Prostate gland (tissue), 2 donors: ENCODE data around the gene EEF1AKMT3. TPM values are rescaled to one million over a fixed set of nuclear protein-coding genes. Genes with fewer than 3 reads are reported as not detected.
A peak's percentile ranks its signal among the peaks of the same experiment; 100 is the strongest.

ENCODE experiments used
- DNase-seq: peaks from one replicate; pipeline ENCODE4 v3.0.0-alpha.2; 2019; ENCODE audit warnings: low spot score
- H3K27ac ChIP-seq, 2 donors: fragments of 200-600 bp; sonication (generic); 2 replicates each; pipeline ENCODE4 v1.5.1; 2017 to 2019
- H3K27me3 ChIP-seq: fragments of 200-600 bp; sonication (generic); replicated peaks from 2 replicates; pipeline ENCODE4 v1.5.1; 2019; ENCODE audit not compliant: insufficient read depth
- H3K36me3 ChIP-seq, 2 donors: fragments of 200-600 bp; sonication (generic); 1 replicate in 1 of 2; 2 replicates in 1 of 2; pipeline versions ENCODE4 v1.5.1 to v1.8.1; 2017 to 2019
- H3K4me1 ChIP-seq: fragments of 200-600 bp; sonication (generic); replicated peaks from 2 replicates; pipeline ENCODE4 v1.5.1; 2019
- H3K4me3 ChIP-seq, 2 donors: fragments of 200-600 bp; sonication (generic); 2 replicates each; pipeline ENCODE4 v1.5.1; 2017 to 2019
- H3K9me3 ChIP-seq: fragments of 200-600 bp; sonication (generic); 2 replicates; pipeline ENCODE4 v1.5.1; 2017
- POLR2A ChIP-seq: fragments of 450-650 bp; IDR thresholded peaks from one replicate; pipeline ENCODE4 v1.6.1; 2016; ENCODE audit warnings: antibody characterized with exemption, mild to moderate bottlenecking
- POLR2AphosphoS5 ChIP-seq: sonication (generic); formaldehyde crosslinking; IDR thresholded peaks from one replicate; pipeline ENCODE4 v1.6.1; 2017; ENCODE audit warnings: antibody characterized with exemption
- WGBS: methylation state at CpG from one replicate; pipeline ENCODE4 v1.1.5; 2018; 5-methylcytosine and 5-hydroxymethylcytosine counted together
- intact Hi-C: fragments of 100-400 bp; cut with DNase I; formaldehyde crosslinking; loops from one replicate; pipeline ENCODE4 v1.14.2; 2022
- total RNA-seq, 2 donors: library from RNA; depleted of rRNA; stranded (reverse); fragments of >200 nt; gene quantifications; one replicate each; pipeline ENCODE4 v1.1.0, GENCODE V29; 2016
- TF ChIP-seq, protein P1 (sequence below), 4 experiments: fragments of 200-600 bp in 2 of 4; fragments of 450-650 bp in 2 of 4; sonication (generic) in 2 of 4; IDR thresholded peaks; 1 replicate in 3 of 4; 2 replicates in 1 of 4; pipeline ENCODE4 v1.5.1; 2016 to 2019; ENCODE audit warnings: antibody characterized with exemption in 4 of 4, mild to moderate bottlenecking in 2 of 4, moderate library complexity in 2 of 4

EEF1AKMT3 gene
- total RNA-seq, 2 donors from 2014 or later, result 12.1 to 12.6 TPM

DNA sequence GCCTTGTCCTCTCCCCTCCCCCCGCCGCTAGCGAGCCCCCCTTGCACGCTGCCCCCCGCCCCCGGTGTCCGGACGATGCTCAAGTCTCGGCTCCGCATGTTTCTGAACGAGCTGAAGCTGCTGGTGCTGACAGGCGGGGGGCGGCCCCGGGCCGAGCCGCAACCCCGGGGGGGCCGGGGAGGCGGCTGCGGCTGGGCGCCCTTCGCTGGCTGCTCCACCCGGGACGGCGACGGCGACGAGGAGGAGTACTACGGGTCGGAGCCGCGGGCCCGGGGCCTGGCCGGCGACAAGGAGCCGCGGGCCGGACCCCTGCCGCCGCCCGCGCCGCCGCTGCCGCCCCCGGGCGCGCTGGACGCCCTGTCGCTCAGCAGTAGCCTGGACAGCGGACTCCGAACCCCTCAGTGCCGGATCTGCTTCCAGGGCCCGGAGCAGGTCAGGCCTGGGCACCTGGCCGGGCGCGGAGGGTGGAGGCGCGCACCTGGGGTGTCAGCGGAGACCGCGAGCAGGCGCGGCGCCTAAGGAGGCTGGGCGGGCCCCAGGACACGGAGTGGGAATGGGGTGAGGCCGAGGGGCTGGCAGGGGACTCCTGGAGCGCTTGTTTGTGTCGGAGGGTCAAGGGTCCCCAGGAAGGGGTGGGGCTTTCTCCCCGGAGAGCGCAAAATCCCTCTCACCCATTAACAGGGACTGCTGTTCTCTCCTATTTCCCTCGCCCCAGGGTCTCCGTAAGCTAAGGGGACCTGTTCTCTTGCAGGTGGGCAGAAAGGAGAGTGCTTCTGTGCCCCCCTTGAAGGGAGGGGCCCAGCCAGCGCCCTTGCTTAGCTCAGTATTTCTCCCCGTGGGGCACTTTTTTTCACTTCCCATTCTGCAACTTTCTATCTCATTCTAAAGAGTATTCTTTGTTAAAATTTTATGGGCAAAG is 16.7 kb upstream of the EEF1AKMT3 start:
- Histone ChIP-seq H3K36me3 (no peaks in the 10 kb centered on the region), H3K4me3 (peak overlapping the region; percentile 80 to 87), H3K4me1 (peaks cover 3% of the 10 kb centered on the region), H3K9me3 (no peaks in the 10 kb centered on the region), H3K27ac (peak overlapping the region; percentile 66 to 78), H3K27me3 (no peaks in the 10 kb centered on the region)
- 1% methylated on average over 70 of the region's 76 CpGs for WGBS
- intact Hi-C loops, result no loop called here
- TF ChIP-seq POLR2A, result peak; percentile 14
- TF ChIP-seq POLR2AphosphoS5, result no peak
- no peak for DNase-seq

DNA sequence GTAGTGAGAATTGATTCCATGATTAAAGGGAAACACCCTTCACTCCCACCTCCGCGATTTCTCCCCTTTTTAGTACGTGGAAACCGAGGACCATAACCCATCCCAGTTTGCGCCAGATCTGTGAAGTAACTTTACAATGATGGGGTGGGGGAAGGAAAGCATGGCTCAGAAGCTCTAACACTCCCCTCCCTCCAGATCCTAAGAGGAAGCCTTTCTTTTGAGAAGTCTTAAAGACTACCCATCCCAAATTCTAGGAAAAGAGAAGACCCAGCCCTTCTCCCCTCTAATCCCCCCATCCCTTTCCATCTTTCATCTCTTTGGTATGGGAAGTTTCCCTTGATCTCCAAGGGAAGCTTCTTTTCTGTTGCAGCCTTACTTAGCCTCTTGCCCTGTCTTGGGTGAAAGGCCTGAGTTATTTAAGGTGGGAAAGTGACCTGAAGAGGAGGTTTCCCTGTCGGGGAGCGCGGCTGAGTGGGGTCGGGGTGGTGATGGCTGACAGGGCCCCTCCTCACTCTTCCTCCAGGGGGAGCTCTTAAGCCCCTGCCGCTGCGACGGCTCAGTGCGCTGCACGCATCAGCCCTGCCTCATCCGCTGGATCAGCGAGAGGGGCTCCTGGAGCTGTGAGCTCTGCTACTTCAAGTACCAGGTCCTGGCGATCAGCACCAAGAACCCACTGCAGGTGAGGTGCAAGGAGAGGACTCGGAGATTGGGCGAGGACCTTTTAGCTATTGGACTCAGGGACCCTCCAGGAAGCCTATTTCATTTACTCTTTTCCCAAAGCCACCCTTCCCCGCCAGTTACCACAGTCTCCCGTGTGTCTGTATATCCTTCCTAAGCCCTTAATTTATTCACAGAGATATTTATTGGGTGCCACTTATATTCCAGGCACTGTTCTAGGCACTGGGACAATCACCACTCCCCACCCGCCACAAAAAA is 15.7 kb upstream of the EEF1AKMT3 start:
- no peak for DNase-seq
- Histone ChIP-seq H3K4me1 (peaks cover 3% of the 10 kb centered on the region), H3K36me3 (no peaks in the 10 kb centered on the region), H3K27ac (peak overlapping the region in 1 of 2 donors; percentile 78), H3K9me3 (no peaks in the 10 kb centered on the region), H3K4me3 (peak overlapping the region in 1 of 2 donors; percentile 80), H3K27me3 (no peaks in the 10 kb centered on the region)
- 58% methylated on average over 22 of the region's 22 CpGs for WGBS
- intact Hi-C loops, result no loop called here
- TF ChIP-seq, protein P1, sequence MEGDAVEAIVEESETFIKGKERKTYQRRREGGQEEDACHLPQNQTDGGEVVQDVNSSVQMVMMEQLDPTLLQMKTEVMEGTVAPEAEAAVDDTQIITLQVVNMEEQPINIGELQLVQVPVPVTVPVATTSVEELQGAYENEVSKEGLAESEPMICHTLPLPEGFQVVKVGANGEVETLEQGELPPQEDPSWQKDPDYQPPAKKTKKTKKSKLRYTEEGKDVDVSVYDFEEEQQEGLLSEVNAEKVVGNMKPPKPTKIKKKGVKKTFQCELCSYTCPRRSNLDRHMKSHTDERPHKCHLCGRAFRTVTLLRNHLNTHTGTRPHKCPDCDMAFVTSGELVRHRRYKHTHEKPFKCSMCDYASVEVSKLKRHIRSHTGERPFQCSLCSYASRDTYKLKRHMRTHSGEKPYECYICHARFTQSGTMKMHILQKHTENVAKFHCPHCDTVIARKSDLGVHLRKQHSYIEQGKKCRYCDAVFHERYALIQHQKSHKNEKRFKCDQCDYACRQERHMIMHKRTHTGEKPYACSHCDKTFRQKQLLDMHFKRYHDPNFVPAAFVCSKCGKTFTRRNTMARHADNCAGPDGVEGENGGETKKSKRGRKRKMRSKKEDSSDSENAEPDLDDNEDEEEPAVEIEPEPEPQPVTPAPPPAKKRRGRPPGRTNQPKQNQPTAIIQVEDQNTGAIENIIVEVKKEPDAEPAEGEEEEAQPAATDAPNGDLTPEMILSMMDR (IDR thresholded peaks at IDR 0.05), result peak in 3 of 4 experiments; percentile 11 to 40 (median 30)
- no peak for TF ChIP-seq POLR2AphosphoS5

DNA sequence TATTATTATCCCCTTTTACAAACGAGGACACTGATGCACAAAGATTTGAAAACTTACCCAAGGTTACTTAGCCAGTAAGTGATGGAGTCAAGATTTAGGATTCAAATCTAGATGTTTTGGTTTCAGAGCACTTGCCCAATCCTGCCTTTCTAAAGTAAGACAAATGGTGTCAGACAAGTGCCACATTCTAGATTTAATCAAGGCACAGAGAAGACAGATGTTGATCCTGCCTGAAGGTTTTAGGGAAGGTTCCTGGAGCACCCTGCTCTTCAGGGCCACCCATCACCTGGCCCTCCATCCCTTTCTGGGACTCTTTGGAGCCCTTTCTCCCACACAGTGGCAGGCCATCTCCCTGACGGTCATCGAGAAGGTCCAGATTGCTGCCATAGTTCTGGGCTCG is 14.6 kb upstream of the EEF1AKMT3 start:
- TF ChIP-seq POLR2AphosphoS5 (no peak), POLR2A (no peak)
- TF ChIP-seq, protein P1 (IDR thresholded peaks at IDR 0.05), result no peak
- H3K27me3 ChIP-seq, result no peaks in the 10 kb centered on the region
- intact Hi-C loops, result no loop called here
- H3K4me1 ChIP-seq, result peaks cover 3% of the 10 kb centered on the region
- no peak for DNase-seq
- no peaks in the 10 kb centered on the region for H3K9me3 ChIP-seq
- 93% methylated on average over 4 of the region's 4 CpGs for WGBS
- no peak overlapping the region for H3K4me3 ChIP-seq
- no peak overlapping the region for H3K27ac ChIP-seq
- no peaks in the 10 kb centered on the region for H3K36me3 ChIP-seq

DNA sequence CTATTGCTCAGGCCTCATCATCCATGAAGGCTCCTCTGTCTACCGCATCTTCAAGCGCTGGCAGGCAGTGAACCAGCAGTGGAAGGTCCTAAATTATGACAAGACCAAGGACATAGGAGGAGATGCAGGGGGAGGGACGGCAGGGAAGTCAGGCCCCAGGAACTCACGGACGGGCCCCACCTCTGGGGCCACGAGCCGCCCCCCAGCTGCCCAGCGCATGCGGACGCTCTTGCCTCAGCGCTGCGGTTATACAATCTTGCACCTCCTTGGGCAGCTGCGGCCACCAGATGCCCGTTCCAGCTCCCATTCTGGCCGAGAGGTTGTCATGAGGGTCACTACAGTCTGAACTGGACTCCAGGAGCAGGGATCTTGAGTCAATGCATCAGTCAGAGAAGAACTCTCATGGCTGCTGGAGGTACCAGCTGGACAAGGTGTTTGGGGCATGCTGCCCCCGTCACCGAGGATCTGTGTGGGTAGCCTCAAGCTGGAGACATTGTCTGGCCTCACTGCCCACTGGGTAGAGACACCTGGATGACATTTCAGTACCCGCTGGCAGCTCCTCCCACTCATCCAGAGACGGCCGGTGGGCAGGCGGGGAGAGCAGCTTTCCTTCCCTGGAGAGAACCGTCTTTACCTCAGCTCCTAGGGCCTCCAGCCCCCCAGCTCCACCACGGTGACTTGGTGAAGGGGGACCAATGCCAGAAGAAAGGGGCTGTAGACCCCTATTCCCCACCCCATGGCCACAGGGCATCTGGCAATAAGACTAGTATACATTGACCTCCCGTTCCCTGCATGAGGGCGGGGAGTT is 13.7 kb upstream of the EEF1AKMT3 start:
- 88% methylated on average over 25 of the region's 25 CpGs for WGBS
- no peak overlapping the region for H3K4me3 ChIP-seq
- intact Hi-C loops, result no loop called here
- DNase-seq, result no peak
- H3K27me3 ChIP-seq, result no peaks in the 10 kb centered on the region
- no peaks in the 10 kb centered on the region for H3K36me3 ChIP-seq
- H3K4me1 ChIP-seq, result peaks cover 3% of the 10 kb centered on the region
- TF ChIP-seq, protein P1 (IDR thresholded peaks at IDR 0.05), result no peak
- TF ChIP-seq POLR2A, result no peak
- no peak for TF ChIP-seq POLR2AphosphoS5
- H3K9me3 ChIP-seq, result no peaks in the 10 kb centered on the region
- no peak overlapping the region for H3K27ac ChIP-seq
